Vagina (tissue), 2 donors: ENCODE results near the gene WNT9B.

Experiments
- POLR2A ChIP-seq, 2 donors: fragments of 450-650 bp; IDR thresholded peaks; one replicate each; pipeline ENCODE4 v1.6.1; 2017; ENCODE audit warnings: antibody characterized with exemption in 2 of 2, mild to moderate bottlenecking in 2 of 2, moderate library complexity in 2 of 2
- POLR2AphosphoS5 ChIP-seq, 2 donors: sonication (generic); formaldehyde crosslinking; IDR thresholded peaks; one replicate each; pipeline ENCODE4 v1.9.0; 2017; ENCODE audit warnings: antibody characterized with exemption in 2 of 2, mild to moderate bottlenecking in 2 of 2, low read depth in 1 of 2; ENCODE audit not compliant: insufficient read depth in 1 of 2
- TF ChIP-seq, protein P1 (sequence below), 3 experiments: fragments of 450-650 bp in 2 of 3; fragments of 200-600 bp in 1 of 3; sonication (generic) in 1 of 3; IDR thresholded peaks; one replicate each; pipeline ENCODE4 v1.5.1; 2017 to 2019; ENCODE audit warnings: antibody characterized with exemption in 3 of 3, mild to moderate bottlenecking in 2 of 3, moderate library complexity in 2 of 3

DNA sequence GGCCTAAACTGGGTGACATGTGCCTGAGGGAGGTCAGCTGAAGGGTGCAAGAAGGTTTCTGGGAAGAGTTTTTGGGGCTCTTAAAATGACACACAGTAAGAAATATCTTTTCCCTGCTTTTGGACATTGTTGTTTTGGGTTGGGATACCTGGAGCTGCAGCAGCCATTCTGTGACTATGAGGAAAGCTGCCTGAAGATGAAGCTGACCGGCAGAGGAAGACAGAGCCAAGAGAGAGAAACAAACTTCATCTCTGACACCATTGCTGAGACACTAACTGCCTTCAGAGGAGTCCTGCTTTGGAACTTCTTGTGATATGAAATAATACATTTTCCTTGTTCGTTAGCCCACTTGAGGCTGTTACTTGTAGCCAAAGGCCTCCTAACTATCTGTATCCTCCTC lies 24.1 kb upstream of the WNT9B start:
- TF ChIP-seq, protein P1, sequence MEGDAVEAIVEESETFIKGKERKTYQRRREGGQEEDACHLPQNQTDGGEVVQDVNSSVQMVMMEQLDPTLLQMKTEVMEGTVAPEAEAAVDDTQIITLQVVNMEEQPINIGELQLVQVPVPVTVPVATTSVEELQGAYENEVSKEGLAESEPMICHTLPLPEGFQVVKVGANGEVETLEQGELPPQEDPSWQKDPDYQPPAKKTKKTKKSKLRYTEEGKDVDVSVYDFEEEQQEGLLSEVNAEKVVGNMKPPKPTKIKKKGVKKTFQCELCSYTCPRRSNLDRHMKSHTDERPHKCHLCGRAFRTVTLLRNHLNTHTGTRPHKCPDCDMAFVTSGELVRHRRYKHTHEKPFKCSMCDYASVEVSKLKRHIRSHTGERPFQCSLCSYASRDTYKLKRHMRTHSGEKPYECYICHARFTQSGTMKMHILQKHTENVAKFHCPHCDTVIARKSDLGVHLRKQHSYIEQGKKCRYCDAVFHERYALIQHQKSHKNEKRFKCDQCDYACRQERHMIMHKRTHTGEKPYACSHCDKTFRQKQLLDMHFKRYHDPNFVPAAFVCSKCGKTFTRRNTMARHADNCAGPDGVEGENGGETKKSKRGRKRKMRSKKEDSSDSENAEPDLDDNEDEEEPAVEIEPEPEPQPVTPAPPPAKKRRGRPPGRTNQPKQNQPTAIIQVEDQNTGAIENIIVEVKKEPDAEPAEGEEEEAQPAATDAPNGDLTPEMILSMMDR (IDR thresholded peaks at IDR 0.05) = no peak
- TF ChIP-seq POLR2AphosphoS5 (IDR thresholded peaks at IDR 0.05; ENCODE audit: insufficient read depth in 1 of 2, low read depth in 1 of 2) (no peak), POLR2A (IDR thresholded peaks at IDR 0.05) (no peak)
